Central memory CD4-positive, alpha-beta T cell (primary cell): Measurements from ENCODE around the gene SNN.

Experiments
- DNase-seq: peaks from one replicate; pipeline ENCODE4 v3.0.0; 2022
- total RNA-seq, 3 experiments: gene quantifications; one replicate each; lab custom pipeline; 2026; lab: John Stamatoyannopoulos, UW

SNN gene
- 17.7 to 66.0 (median 37.3) reads per million in 3 experiments for total RNA-seq

DNA sequence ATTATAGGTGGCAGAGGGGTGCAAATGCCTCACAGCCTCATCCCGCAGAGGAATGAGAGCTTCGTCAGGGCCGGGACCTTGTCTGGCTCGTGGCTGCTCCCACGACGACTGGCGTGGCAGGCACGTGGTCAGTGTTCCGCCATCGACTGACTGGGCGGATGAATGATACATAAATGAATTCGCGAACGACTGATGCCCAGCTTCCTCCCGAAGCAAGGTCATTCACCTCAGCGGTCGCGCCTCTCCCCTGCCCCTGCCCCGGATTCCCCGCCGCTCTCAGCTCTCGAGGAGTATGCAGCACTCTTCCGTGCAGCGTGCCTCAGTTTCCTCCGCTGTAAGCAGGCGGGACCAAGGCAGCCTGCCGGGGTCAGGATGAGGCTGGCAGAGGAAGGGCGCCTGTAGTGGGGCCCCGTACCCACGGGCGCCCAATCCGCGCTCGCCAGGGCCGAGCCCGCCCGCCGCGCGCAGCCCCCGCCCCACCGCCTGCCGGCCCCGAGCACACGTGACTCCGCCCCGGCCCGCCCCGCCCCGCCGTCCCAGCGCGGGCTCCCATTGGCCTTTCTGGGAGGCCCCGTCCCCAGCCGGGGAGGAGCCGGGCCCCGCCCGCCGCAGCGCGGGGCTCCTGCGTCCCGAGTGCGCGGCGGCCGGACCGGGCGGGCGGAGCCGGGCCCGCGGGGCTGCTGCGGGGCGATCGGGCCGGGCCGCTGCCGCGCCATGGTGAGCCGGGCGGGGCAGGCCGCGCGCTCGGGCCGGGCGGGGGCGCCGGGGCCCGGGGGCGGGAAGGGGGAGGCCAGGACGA, at the start of gene SNN:
Gene SNN (plus strand): TSS at position 632 of the 799 bp plus-strand sequence. CDS start 7,605 bp downstream, outside the sequence.
- DNase-seq, result peak; percentile 81

DNA sequence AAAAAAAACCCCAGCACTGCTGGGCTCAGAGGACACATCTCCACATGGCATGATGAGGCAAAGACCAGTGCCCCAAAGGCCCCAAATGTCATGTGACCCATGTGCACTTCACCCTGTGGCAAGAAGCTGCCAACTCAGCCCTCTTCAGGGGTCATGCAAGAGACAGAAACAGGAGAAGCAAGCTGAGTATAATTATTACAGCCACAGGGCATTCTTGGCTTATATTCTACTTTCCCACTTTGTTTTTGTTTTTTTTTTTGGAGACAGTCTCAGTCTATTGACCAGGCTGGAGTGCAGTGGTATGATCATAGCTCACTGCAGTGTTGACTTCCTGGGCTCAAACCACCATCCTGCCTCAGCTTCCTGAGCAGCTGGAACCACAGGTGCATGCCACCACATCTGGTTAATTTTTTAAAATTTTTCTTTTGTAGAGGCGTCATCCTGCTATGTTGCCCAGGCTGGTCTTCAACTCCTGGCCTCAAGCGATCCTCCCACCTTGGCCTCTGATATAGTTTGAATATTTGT, 48.9 kb upstream of the SNN start:
- DNase-seq, result peak; percentile 48

DNA sequence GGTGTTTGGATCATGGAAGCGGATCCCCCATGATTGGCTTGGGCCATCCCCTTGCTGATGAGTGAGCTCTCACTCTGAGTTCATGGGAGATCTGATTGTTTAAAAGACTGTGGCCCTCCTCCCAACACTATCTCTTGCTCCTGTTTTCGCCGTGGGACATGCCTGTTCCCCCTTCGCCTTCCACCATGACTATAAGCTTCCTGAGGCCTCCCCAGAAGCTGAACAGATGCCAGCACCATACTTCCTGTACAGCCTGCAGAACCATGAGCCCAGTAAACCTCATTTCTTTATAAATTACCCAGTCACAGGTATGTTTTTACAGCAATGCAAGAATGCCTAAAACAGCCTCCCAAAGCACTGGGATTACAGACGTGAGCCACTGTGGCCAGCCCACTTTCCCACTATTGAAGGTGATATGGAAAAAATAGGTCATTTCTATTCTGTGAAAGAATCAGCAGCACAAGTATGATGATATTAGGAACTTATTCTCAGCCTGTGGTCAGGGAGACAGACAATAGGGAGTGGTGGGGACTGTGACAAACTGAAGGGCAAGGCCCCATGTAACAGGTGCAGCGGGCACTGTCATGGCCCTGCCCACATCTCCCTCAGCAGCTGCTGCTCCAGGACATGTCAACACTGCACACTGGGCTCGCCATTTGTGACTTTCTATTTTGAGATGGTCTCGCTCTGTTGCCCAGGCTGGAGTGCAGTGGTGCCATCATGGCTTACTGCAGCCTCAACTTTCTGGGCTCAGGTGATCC, 47.8 kb upstream of the SNN start:
- no peak for DNase-seq

GRCh38 chr16:11621539-11621919, 46.7 kb upstream of the SNN start:
- DNase-seq, result no peak

- peak; percentile 66 for DNase-seq
These were observed 46.2 kb upstream of the SNN start for GRCh38 chr16:11621920-11622651.

GRCh38 chr16:11624205-11624604, 44.0 kb upstream of the SNN start:
- DNase-seq, result no peak

- no peak for DNase-seq
These were observed 43.3 kb upstream of the SNN start for GRCh38 chr16:11624636-11625607.

GRCh38 chr16:11625769-11626168, 42.5 kb upstream of the SNN start:
- no peak for DNase-seq

DNA sequence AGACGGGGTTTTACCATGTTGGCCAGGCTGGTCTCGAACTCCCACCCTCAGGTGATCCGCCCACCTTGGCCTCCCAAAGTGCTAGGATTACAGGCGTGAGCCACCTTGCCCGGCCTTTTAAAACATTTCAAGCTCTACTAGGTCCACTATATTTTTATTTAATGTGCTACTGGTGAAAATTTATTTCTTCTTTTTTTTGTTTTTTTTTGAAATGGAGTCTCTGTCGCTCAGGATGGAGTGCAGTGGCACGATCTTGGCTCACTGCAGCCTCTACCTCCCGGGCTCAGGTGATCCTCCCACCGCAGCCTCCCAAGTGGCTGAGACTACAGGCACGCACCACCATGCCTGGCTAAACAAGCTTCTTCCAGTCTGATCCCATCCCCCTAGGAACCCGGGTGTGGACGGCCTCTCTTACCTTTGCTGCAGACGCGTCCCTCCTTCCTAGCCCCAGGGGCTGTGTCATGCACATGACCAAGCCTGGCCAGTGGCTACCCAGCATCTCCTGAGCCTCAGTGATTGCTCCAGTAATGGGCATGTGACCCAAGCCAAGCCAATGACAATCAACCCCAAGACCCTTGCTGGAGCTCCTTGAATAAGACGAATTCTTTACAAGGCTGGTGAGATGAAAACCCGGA, 41.5 kb upstream of the SNN start:
- DNase-seq, result no peak

DNA sequence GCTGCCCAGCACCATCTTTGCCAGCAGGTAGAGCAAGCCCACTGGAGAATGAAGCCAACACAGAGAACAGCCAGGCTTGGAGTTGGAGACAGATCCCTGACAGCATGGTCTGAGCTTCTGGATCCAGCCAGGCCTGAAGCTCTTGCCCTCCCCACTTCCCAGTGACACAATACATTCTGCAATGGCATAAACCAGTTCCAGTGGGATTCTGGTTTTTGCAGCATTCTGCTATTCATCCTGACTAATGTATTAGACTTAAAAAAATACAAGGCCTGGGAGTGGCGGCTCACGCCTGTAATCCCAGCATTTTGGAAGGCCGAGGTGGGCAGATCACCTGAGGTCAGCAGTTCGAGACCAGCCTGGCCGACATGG, 41.0 kb upstream of the SNN start:
- no peak for DNase-seq

DNA sequence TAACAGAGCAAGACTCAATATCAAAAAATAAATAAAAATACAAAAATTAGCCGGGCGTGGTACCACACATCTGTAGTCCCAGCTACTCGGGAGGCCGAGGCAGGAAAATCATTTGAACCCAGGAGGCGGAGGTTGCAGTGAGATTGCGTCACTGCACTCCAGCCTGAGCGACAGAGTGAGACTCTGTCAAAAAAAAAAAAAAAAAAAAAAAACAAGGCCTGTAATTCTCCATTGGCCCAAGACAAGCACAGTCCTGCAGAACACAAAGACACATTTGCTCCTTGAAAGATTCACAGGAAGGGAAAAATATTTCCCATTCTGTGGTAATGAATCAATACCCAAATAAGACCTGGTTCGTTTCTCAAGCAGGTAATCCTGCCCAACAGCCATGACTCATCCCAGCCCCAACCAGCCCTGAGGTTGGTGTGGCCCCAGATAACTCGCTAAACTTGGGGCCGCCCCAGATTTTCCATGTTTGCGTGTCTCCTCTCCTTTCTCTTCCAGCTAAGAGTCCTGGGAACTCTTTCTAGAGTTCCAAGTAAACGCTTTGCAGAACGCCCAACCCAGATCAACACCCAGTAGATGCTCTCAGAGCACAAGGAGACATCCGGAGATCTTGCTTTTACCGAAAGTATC, 40.3 kb upstream of the SNN start:
- DNase-seq, result no peak

DNA sequence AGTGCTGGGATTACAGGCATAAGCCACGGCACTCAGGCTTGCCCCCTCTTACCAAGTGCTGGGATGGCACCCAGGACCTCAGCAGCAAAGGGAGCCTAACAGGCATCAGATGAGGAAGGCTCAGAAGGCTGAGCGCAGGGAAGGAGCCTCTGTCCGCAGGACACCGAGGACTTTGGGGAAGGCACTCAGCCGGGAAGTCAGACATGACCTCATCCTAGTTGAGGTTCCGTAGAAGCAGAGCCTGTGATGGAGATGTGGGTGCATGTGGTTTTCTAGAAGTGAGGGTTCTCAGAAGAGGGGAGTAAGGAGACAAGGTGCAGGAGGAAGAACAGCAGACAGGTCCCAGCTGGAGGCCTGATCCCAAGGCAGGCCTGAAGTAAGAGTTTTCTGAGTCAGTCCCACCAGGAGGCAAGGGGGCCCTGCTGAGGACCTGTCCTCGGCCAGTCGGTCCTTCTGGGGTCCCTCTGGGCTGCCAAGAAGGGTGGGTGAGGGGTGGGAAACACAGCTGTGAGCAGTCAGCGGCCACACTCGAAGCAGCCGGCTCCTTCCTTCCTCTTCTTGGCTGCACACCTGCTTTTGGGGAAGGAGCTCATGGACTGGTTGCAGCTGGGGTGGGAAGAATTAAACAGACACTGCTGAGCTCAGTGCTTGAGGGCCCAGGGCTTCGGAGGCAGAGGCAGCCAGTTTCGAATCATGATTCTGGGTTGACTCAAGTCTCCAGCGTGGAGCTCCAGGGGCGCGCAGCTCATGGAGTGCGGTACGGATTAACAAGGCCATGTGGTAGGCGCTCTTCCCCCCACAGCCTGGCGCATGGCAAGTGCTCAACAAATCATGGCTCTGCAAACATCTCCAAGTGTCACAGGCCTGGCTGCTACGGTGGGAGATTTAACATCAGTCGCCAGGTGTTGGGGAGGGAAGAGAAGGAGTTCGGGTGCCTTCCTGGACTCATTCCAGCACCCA, 38.9 kb upstream of the SNN start:
- DNase-seq, result no peak

- no peak for DNase-seq
These were observed 38.0 kb upstream of the SNN start for GRCh38 chr16:11630046-11630767.

- DNase-seq, result no peak
These were observed 37.5 kb upstream of the SNN start for GRCh38 chr16:11630768-11631056.

GRCh38 chr16:11631214-11631613, 37.0 kb upstream of the SNN start:
- DNase-seq, result no peak

DNA sequence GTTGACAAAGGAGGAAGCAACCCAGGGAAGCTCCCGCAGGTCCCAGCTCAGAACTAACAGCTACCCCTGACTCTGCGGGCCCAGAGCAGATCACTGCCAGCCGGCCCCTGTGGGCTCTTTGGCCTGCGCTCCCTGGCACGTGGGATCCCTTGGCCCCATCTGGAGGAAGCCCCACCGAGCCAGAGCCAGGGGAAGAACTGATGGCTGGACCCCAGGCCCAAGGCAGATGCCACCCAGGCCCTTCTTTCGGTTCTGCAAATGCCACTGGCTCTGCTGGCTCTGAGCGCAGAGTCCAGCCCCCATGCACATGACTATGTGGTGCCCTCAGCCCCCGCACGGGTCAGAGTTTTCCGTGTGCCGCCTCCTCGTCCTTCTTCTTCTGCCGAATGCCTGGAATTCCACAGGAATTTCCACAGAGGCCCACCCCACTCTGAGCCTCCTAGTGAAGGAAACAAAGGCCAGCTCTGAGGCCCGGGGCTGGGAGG, 35.8 kb upstream of the SNN start:
- no peak for DNase-seq

DNA sequence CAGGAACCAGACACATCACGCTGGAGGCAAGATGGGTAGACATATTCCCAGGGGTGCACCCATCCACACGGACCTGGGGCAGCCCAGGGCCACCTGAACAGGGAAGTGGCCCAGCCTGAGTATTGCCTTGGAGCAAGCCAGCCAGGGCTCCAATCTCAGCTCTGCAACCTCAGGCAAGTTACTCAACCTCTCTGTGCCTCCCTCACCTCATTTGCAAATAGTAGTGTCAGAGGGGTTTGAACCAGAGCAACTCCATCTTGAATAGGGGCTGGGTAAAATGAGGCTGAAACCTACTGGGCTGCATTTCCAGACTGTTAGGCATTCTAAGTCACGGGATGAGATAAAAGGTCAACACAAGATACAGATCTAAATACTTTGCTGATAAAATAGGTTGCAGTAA, 35.1 kb upstream of the SNN start:
- no peak for DNase-seq

GRCh38 chr16:11634312-11634711, 33.9 kb upstream of the SNN start:
- DNase-seq, result no peak

- no peak for DNase-seq
These were observed 33.1 kb upstream of the SNN start for GRCh38 chr16:11635113-11635652.
